GM12874 (cell line): ENCODE measurements around the gene WIZ.

Experiments
- TF ChIP-seq, protein P1 (sequence below): IDR thresholded peaks from 2 replicates; pipeline ENCODE4 v1.5.1; 2011; ENCODE audit warnings: low read depth, mild to moderate bottlenecking, control low read depth, low read length, moderate library complexity; ENCODE audit not compliant: insufficient read depth

Gene WIZ

DNA sequence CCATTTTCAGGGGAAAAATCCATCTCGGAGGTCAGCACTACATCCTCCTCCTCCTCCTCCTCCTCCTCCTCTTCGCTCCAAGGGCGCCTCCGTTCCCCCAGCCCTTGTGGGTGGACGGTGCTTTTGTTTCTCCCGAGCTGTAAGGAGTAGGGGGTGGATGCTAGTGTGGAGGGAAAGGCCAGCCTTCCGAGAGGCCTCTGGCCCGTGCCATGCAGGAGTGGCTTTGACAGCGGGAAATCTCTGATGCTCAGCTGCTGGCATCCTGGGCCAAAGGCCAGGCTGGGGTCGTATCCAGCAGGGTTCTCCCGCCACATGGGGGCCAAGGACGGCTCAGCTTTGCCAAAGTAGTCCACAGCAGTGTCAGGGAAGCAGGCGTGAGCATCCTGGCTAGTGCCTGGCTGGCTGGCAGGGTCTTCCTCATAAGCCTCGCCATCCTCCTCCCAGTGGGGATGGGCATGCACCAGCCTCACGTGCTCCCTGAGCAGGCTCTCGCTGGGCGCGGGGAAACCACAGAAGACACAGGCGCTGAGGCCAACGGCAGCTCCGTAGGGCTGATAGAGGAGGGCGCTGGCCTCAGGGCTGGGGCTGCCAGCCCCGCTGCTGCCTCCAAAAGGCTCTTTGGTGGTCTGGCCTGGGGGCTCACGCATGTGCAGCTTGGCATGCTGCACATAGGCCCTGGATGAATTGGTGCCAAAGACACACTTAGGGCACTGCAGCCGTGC, 10.5 kb downstream of the WIZ start:
- TF ChIP-seq, protein P1, sequence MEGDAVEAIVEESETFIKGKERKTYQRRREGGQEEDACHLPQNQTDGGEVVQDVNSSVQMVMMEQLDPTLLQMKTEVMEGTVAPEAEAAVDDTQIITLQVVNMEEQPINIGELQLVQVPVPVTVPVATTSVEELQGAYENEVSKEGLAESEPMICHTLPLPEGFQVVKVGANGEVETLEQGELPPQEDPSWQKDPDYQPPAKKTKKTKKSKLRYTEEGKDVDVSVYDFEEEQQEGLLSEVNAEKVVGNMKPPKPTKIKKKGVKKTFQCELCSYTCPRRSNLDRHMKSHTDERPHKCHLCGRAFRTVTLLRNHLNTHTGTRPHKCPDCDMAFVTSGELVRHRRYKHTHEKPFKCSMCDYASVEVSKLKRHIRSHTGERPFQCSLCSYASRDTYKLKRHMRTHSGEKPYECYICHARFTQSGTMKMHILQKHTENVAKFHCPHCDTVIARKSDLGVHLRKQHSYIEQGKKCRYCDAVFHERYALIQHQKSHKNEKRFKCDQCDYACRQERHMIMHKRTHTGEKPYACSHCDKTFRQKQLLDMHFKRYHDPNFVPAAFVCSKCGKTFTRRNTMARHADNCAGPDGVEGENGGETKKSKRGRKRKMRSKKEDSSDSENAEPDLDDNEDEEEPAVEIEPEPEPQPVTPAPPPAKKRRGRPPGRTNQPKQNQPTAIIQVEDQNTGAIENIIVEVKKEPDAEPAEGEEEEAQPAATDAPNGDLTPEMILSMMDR, result no peak

DNA sequence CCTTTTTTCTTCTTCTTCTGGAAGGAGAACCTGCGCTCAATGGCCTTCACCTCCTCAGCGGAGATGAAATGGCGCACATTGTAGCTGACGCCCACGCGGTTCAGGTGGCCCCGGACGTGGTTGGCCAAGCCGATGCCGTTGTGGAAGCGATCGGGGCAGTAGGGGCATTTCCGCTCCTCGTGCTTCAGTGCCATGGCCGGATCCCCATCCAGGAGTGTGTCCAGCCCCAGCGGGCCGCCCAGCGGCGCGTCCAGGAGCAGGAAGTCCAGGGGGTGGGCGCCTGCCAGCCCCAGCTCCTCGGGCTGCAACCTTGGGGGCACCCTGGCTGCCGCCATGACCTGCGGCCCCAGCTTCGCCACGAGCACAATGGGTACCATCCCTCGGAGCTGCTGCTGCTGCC, 11.2 kb downstream of the WIZ start:
- TF ChIP-seq, protein P1, result no peak

DNA sequence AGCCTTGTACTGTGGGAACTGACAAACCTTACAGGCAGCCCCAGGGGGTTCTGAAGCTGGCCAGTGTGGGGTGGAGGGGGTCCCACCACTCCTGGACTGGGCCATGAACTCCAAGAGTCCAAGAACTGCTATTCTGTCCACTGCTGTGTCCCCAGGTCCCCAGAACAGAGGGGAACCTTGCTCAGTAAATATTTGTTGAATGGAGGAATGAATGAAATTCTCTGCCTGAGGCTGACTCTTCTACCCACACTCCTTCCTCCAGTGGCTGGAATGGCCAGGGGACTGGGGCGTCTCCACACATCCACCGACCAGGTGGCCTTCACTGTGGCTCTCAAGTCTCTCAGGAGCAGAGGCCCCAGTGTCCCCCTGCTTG, 11.6 kb downstream of the WIZ start:
- TF ChIP-seq, protein P1, result no peak

DNA sequence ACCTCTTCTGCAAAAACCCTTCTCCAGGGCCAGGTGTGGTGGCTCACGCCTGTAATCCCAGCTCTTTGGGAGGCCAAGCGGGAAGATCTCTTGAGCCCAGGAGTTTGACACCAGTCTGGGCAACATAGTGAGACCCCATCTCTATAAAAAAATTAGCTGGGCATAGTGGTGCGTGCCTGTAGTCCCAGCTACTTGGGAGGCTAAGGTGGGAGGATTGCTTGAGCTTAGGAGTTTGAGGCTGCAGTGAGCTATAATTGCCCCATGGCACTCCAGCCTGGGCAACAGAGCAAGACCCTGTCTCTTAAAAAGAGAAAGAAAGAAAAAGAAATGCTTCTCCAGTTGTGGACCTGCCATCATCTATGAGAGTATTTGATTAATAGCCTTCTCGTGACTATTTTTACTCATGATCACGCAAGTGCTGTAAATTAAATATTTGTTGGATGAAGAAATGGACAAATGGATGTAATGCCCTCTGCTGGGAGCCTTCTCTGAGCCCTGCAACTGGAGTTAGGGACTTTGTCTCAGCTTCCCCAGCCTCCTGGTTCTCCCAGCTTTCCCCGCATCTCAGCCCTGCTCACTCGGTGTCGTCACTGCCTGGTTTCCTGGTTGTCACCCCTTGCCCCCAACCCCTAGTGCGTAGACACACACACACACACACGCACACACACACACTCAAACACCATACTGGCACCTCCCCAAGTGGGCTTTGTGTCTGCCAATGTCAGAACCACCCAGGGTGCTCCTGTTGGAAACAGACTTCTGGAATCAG, 12.2 kb downstream of the WIZ start:
- TF ChIP-seq, protein P1, result no peak

DNA sequence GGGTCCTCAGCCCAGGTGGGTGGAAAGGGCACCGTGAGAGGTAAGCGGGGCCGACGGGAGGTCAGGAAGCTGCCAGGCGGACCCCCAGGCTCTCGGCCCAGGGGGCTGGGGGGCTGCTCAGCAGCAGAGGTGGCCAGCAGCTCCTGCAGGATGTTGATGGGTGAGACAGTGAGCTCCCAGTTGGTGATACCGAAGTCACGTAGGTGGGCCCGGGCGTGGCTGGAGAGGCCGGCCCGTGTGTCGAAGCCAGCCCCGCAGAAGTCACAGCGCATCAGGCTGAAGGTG, 13.0 kb downstream of the WIZ start:
- TF ChIP-seq, protein P1, result no peak

DNA sequence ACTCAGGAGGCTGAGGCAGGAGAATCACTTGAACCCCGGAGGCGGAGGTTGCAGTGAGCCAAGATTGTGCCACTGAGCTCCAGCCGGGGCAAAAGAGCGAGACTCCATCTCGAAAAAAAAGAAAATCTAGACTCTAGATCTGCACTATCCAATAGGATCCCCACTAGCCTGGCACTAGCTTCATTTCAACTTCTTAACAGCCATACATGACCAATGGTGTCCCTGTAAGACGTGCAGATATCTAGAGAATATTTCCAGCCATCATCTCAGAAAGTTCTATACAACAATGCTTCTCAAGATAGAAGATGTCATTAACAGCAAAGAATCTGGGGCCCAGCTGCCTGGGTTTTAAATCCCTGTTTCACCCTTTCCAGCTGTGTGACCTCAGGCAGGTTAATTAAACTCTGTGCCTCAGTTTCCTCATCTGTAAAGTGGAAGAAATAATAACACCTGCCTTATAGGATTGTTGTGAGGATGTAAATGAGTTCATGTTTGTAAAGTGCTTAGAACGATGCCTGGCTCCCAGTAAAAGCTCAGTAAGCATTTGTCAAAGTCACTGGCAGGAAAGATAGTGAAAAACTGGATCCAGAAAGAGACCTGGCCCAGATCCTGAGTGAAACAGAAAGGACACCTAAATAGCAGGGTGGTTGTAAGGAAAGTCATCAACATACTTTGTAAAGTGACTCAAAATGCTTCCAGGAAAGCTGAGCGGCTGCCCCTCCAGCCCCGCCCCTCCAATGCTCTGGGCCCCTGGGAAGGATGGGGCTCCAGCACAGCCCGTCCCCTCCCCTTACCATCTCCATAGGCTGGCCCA, 13.5 kb downstream of the WIZ start:
- TF ChIP-seq, protein P1, result no peak

DNA sequence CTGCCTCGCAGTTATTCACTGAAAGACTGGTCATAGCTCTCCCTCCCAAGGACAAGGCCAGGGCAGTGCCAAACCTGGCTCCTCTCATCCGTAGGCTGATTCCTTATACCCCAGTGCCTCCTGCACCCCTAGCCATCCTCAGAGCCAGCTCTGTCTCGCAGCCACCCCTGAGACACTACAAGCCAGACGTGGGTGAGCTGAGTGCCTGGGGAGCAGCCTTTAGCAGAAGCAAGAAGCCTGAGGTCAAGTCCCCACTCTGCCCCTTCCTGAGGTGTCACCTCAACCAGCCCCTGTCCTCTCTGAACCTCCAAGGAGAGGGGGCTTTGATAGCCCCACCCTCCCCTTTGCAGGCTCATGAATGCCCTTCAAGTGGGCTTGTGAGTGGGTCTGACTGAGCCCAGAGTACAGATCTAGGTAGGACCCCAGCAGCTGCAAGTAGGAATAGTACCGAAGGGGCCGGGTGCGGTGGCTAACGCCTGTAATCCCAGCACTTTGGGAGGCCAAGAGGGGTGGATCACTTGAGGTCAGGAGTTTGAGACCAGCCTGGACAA, 16.2 kb downstream of the WIZ start:
- TF ChIP-seq, protein P1, result no peak
